ENCODE data around the gene CDH4.

DNA sequence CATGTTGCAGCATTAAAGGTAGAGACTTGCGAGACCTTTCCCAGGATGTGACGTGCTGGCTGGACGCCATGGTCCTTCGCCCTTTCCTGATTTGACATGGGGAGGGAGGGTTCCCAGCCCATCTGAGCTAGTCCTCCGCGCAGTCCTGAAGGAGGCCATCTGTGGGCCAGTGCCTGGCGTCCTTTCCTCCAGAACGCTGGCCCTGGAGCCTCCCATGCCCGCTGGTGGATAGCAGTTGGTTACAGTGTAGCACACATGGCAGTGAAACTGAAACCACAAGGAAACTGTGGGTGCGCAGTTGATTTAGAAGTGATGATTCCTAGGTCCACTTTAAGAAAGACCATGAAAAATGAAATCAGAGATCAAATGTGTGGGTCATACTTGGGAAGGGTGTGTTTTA, 193.7 kb downstream of the CDH4 start:
- TF ChIP-seq, protein P1, sequence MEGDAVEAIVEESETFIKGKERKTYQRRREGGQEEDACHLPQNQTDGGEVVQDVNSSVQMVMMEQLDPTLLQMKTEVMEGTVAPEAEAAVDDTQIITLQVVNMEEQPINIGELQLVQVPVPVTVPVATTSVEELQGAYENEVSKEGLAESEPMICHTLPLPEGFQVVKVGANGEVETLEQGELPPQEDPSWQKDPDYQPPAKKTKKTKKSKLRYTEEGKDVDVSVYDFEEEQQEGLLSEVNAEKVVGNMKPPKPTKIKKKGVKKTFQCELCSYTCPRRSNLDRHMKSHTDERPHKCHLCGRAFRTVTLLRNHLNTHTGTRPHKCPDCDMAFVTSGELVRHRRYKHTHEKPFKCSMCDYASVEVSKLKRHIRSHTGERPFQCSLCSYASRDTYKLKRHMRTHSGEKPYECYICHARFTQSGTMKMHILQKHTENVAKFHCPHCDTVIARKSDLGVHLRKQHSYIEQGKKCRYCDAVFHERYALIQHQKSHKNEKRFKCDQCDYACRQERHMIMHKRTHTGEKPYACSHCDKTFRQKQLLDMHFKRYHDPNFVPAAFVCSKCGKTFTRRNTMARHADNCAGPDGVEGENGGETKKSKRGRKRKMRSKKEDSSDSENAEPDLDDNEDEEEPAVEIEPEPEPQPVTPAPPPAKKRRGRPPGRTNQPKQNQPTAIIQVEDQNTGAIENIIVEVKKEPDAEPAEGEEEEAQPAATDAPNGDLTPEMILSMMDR (IDR thresholded peaks at IDR 0.05; ENCODE audit: extremely low read depth in 1 of 2, insufficient read depth in 1 of 2, low read depth in 1 of 2, low read length in 2 of 2), result no peak
- no peak for TF ChIP-seq POLR2AphosphoS5 (IDR thresholded peaks at IDR 0.05; ENCODE audit: insufficient read depth, low read depth, low read length)
- TF ChIP-seq FOS (IDR thresholded peaks at IDR 0.05; ENCODE audit: borderline replicate concordance, insufficient read depth, low read length), result no peak
- TF ChIP-seq POLR2A (IDR thresholded peaks at IDR 0.05; ENCODE audit: low read depth, low read length), result no peak
- TF ChIP-seq EZH2 (IDR thresholded peaks at IDR 0.05; ENCODE audit: borderline replicate concordance, low read depth, low read length, severe bottlenecking), result no peak

Data from endothelial cell of umbilical vein (primary cell).